ENCODE measurements around the gene CDK9.
"Not testable (repeated sequence)": the region's sequence is repeated elsewhere in the genome, so short reads cannot be mapped to it uniquely, and the experiment has no call there.

Gene CDK9

GRCh38 chr9:127829205-127829906 lies 43.5 kb downstream of the CDK9 start:
- no peak for ATAC-seq (ENCODE audit: low read depth)
- H3K9me3 ChIP-seq (ENCODE audit: severe bottlenecking), result no peaks in the 10 kb centered on the region

GRCh38 chr9:127832248-127832647 lies 46.4 kb downstream of the CDK9 start:
- Histone ChIP-seq H3K27ac (ENCODE audit: poor library complexity, severe bottlenecking) (no peak overlapping the region), H3K4me1 (ENCODE audit: insufficient read depth, poor library complexity, severe bottlenecking) (no peaks in the 10 kb centered on the region), H3K9me3 (ENCODE audit: severe bottlenecking) (no peaks in the 10 kb centered on the region), H3K27me3 (ENCODE audit: insufficient read depth, poor library complexity, severe bottlenecking) (no peaks in the 10 kb centered on the region), H3K4me3 (ENCODE audit: severe bottlenecking) (no peak overlapping the region), H3K36me3 (ENCODE audit: low read depth) (no peaks in the 10 kb centered on the region)
- TF ChIP-seq CTCF (IDR thresholded peaks at IDR 0.05; ENCODE audit: poor library complexity, severe bottlenecking), result no peak
- DNase-seq (ENCODE audit: low spot score), result no peak
- ATAC-seq (ENCODE audit: low read depth), result no peak

More at GRCh38 chr9:127829205-127829906, 43.5 kb downstream of the CDK9 start:
- DNase-seq (ENCODE audit: low spot score), result no peak
- H3K4me3 ChIP-seq (ENCODE audit: severe bottlenecking), result no peak overlapping the region
- H3K27me3 ChIP-seq (ENCODE audit: insufficient read depth, poor library complexity, severe bottlenecking), result no peaks in the 10 kb centered on the region
- H3K27ac ChIP-seq (ENCODE audit: poor library complexity, severe bottlenecking), result no peak overlapping the region
- H3K36me3 ChIP-seq (ENCODE audit: low read depth), result no peaks in the 10 kb centered on the region; the same call in 1 of the 2 replicates
- TF ChIP-seq CTCF (IDR thresholded peaks at IDR 0.05; ENCODE audit: poor library complexity, severe bottlenecking), result no peak
- no peaks in the 10 kb centered on the region for H3K4me1 ChIP-seq (ENCODE audit: insufficient read depth, poor library complexity, severe bottlenecking)

GRCh38 chr9:127833555-127833954 lies 47.7 kb downstream of the CDK9 start:
- DNase-seq (ENCODE audit: low spot score), result no peak
- ATAC-seq (ENCODE audit: low read depth), result no peak
- TF ChIP-seq CTCF (IDR thresholded peaks at IDR 0.05; ENCODE audit: poor library complexity, severe bottlenecking), result no peak
- Histone ChIP-seq H3K4me3 (ENCODE audit: severe bottlenecking) (no peak overlapping the region), H3K4me1 (ENCODE audit: insufficient read depth, poor library complexity, severe bottlenecking) (peaks cover 7% of the 10 kb centered on the region), H3K27me3 (ENCODE audit: insufficient read depth, poor library complexity, severe bottlenecking) (no peaks in the 10 kb centered on the region), H3K36me3 (ENCODE audit: low read depth) (no peaks in the 10 kb centered on the region), H3K9me3 (ENCODE audit: severe bottlenecking) (no peaks in the 10 kb centered on the region), H3K27ac (ENCODE audit: poor library complexity, severe bottlenecking) (no peak overlapping the region)

- Histone ChIP-seq H3K36me3 (ENCODE audit: low read depth) (no peaks in the 10 kb centered on the region), H3K27ac (ENCODE audit: poor library complexity, severe bottlenecking) (no peak overlapping the region), H3K27me3 (ENCODE audit: insufficient read depth, poor library complexity, severe bottlenecking) (no peaks in the 10 kb centered on the region), H3K4me1 (ENCODE audit: insufficient read depth, poor library complexity, severe bottlenecking) (peaks cover 9% of the 10 kb centered on the region), H3K9me3 (ENCODE audit: severe bottlenecking) (no peaks in the 10 kb centered on the region), H3K4me3 (ENCODE audit: severe bottlenecking) (no peak overlapping the region)
- no peak for DNase-seq (ENCODE audit: low spot score)
- TF ChIP-seq CTCF (IDR thresholded peaks at IDR 0.05; ENCODE audit: poor library complexity, severe bottlenecking), result no peak
- no peak for ATAC-seq (ENCODE audit: low read depth)
Measured at GRCh38 chr9:127835991-127836516, 50.2 kb downstream of the CDK9 start.

GRCh38 chr9:127836561-127836960 lies 50.7 kb downstream of the CDK9 start:
- not testable (repeated sequence) for H3K4me3 ChIP-seq (ENCODE audit: severe bottlenecking); ATAC-seq (ENCODE audit: low read depth); H3K36me3 ChIP-seq (ENCODE audit: low read depth); H3K27ac ChIP-seq (ENCODE audit: poor library complexity, severe bottlenecking); H3K27me3 ChIP-seq (ENCODE audit: insufficient read depth, poor library complexity, severe bottlenecking); DNase-seq (ENCODE audit: low spot score); H3K9me3 ChIP-seq (ENCODE audit: severe bottlenecking); H3K4me1 ChIP-seq (ENCODE audit: insufficient read depth, poor library complexity, severe bottlenecking)
